Neural progenitor cell (in vitro differentiated cells): ENCODE measurements around the gene ANGEL2. TPM values are rescaled to one million over a fixed set of nuclear protein-coding genes. Genes with fewer than 3 reads are reported as not detected.
A peak's percentile ranks its signal among the peaks of the same experiment; 100 is the strongest.

ENCODE experiments used
- DNase-seq: peaks from one replicate; pipeline ENCODE4 v3.0.0-alpha.2; 2016; ENCODE audit warnings: low spot score
- H2AFZ ChIP-seq: fragments of 200-600 bp; sonication (generic); replicated peaks from 2 replicates; pipeline ENCODE4 v1.6.1; 2016; ENCODE audit warnings: antibody characterized with exemption
- H3F3A ChIP-seq: fragments of 200-600 bp; sonication (generic); 2 replicates; pipeline ENCODE4 v1.6.1; 2016; ENCODE audit warnings: antibody characterized with exemption, low read depth
- H3K27ac ChIP-seq: fragments of 200-600 bp; sonication (generic); 2 replicates; pipeline ENCODE4 v1.5.1; 2016; ENCODE audit warnings: mild to moderate bottlenecking
- H3K27me3 ChIP-seq: fragments of 200-600 bp; sonication (generic); 2 replicates; pipeline ENCODE4 v1.6.1; 2016; ENCODE audit warnings: mild to moderate bottlenecking, moderate library complexity
- H3K36me3 ChIP-seq: fragments of 200-600 bp; sonication (generic); 2 replicates; pipeline ENCODE4 v1.5.1; 2016
- H3K4me1 ChIP-seq: fragments of 200-600 bp; sonication (generic); 2 replicates; pipeline ENCODE4 v1.6.1; 2016; ENCODE audit warnings: mixed run types
- H3K4me2 ChIP-seq: fragments of 200-600 bp; sonication (generic); 2 replicates; pipeline ENCODE4 v1.6.1; 2016
- H3K4me3 ChIP-seq: fragments of 200-600 bp; sonication (generic); 2 replicates; pipeline ENCODE4 v1.5.1; 2016
- H3K79me2 ChIP-seq: fragments of 200-600 bp; sonication (generic); 2 replicates; pipeline ENCODE4 v1.6.1; 2016; ENCODE audit warnings: low read depth
- H3K9ac ChIP-seq: fragments of 200-600 bp; sonication (generic); 2 replicates; pipeline ENCODE4 v1.6.1; 2016
- H3K9me3 ChIP-seq: fragments of 200-600 bp; sonication (generic); 2 replicates; pipeline ENCODE4 v1.5.1; 2016; ENCODE audit warnings: low read depth
- H4K20me1 ChIP-seq: fragments of 200-600 bp; sonication (generic); 2 replicates; pipeline ENCODE4 v1.6.1; 2016; ENCODE audit warnings: low read depth
- H3K27ac Mint-ChIP-seq: 3 replicates; pipeline ENCODE4 v1.8.0; 2021; ENCODE audit warnings: mixed read lengths
- H3K27me3 Mint-ChIP-seq: 2 replicates; pipeline ENCODE4 v1.8.0; 2022; ENCODE audit warnings: low read depth, mild to moderate bottlenecking, inconsistent platforms, moderate library complexity, mixed read lengths; ENCODE audit not compliant: insufficient read depth
- H3K36me3 Mint-ChIP-seq: 3 replicates; pipeline ENCODE4 v1.8.0; 2021; ENCODE audit warnings: mixed read lengths
- H3K4me1 Mint-ChIP-seq: 3 replicates; pipeline ENCODE4 v1.8.0; 2021; ENCODE audit warnings: mixed read lengths
- H3K4me3 Mint-ChIP-seq: 3 replicates; pipeline ENCODE4 v1.8.0; 2021; ENCODE audit warnings: mild to moderate bottlenecking, moderate library complexity, mixed read lengths
- H3K9me3 Mint-ChIP-seq: 3 replicates; pipeline ENCODE4 v1.8.0; 2020; ENCODE audit warnings: mixed read lengths
- EZH2 ChIP-seq: fragments of 200-600 bp; sonication (generic); IDR thresholded peaks from 2 replicates; pipeline ENCODE4 v1.6.1; 2017; ENCODE audit warnings: antibody characterized with exemption, mild to moderate bottlenecking, moderate library complexity
- EZH2phosphoT487 ChIP-seq: fragments of 200-600 bp; sonication (generic); IDR thresholded peaks from 2 replicates; pipeline ENCODE4 v1.6.1; 2017; ENCODE audit warnings: antibody characterized with exemption
- total RNA-seq: library from RNA; depleted of rRNA; stranded (reverse); fragments of >200 nt; gene quantifications from 2 replicates; pipeline ENCODE4 v1.2.3, GENCODE V29; 2015; ENCODE audit warnings: low replicate concordance
- TF ChIP-seq, protein P1 (sequence below): fragments of 200-600 bp; sonication (generic); IDR thresholded peaks from 2 replicates; pipeline ENCODE4 v1.5.1; 2017; ENCODE audit warnings: antibody characterized with exemption, mild to moderate bottlenecking

Gene ANGEL2
- total RNA-seq, 1 donor from 2014 or later, result 101 TPM

DNA sequence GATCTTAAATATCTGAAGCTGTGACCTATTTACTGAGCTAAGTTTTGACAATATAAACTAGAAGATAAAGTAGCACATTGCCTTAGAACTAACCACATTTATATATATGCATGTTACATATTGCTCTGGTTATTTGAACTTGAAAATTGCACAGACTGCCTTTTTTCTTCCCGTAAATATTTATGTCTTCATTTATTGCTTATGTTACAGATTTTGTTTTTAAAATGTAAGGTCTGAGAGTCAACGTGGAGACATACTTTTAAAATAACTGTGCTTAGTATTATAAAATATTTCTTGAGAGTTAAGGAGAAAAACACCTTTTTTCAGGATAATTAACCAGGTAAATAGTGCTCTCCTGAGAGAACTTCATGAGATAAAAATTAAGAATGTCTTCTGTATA, 38.5 kb upstream of the ANGEL2 start:
- Histone ChIP-seq H3K79me2 (peaks cover 49% of the 10 kb centered on the region), H3K36me3 (no peaks in the 10 kb centered on the region), H3K4me1 (peaks cover 4% of the 10 kb centered on the region), H2AFZ (no peak overlapping the region), H3K9me3 (peaks cover 5% of the 10 kb centered on the region), H3F3A (no peaks in the 10 kb centered on the region), H4K20me1 (no peaks in the 10 kb centered on the region), H3K27ac (no peak overlapping the region), H3K4me3 (no peak overlapping the region), H3K27me3 (no peaks in the 10 kb centered on the region), H3K9ac (no peak overlapping the region), H3K4me2 (no peak overlapping the region)
- Mint-ChIP-seq H3K9me3 (peaks cover 13% of the 10 kb centered on the region), H3K4me3 (no peak overlapping the region), H3K27me3 (no peaks in the 10 kb centered on the region), H3K36me3 (peaks cover 7% of the 10 kb centered on the region), H3K27ac (no peak overlapping the region), H3K4me1 (peaks cover 19% of the 10 kb centered on the region)
- TF ChIP-seq, protein P1, sequence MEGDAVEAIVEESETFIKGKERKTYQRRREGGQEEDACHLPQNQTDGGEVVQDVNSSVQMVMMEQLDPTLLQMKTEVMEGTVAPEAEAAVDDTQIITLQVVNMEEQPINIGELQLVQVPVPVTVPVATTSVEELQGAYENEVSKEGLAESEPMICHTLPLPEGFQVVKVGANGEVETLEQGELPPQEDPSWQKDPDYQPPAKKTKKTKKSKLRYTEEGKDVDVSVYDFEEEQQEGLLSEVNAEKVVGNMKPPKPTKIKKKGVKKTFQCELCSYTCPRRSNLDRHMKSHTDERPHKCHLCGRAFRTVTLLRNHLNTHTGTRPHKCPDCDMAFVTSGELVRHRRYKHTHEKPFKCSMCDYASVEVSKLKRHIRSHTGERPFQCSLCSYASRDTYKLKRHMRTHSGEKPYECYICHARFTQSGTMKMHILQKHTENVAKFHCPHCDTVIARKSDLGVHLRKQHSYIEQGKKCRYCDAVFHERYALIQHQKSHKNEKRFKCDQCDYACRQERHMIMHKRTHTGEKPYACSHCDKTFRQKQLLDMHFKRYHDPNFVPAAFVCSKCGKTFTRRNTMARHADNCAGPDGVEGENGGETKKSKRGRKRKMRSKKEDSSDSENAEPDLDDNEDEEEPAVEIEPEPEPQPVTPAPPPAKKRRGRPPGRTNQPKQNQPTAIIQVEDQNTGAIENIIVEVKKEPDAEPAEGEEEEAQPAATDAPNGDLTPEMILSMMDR, result no peak
- DNase-seq, result no peak

- no peaks in the 10 kb centered on the region for H3K27me3 Mint-ChIP-seq
- H3K9ac ChIP-seq, result no peak overlapping the region
- H3K27ac Mint-ChIP-seq, result no peak overlapping the region
- no peak overlapping the region for H2AFZ ChIP-seq
- no peak overlapping the region for H3K4me2 ChIP-seq
- H3K36me3 Mint-ChIP-seq, result peaks cover 6% of the 10 kb centered on the region
- TF ChIP-seq EZH2, result no peak
- no peak for TF ChIP-seq EZH2phosphoT487
- TF ChIP-seq, protein P1, result no peak
- H3K4me3 Mint-ChIP-seq, result no peak overlapping the region
- no peaks in the 10 kb centered on the region for H4K20me1 ChIP-seq
- no peak overlapping the region for H3K4me3 ChIP-seq
- no peak overlapping the region for H3K27ac ChIP-seq
- H3K27me3 ChIP-seq, result peaks cover 6% of the 10 kb centered on the region
- H3K79me2 ChIP-seq, result peaks cover 42% of the 10 kb centered on the region
- H3K36me3 ChIP-seq, result no peaks in the 10 kb centered on the region
- no peaks in the 10 kb centered on the region for H3K9me3 ChIP-seq
- H3K9me3 Mint-ChIP-seq, result peaks cover 16% of the 10 kb centered on the region
- DNase-seq, result no peak
- no peaks in the 10 kb centered on the region for H3F3A ChIP-seq
- peaks cover 19% of the 10 kb centered on the region for H3K4me1 Mint-ChIP-seq
- H3K4me1 ChIP-seq, result peaks cover 4% of the 10 kb centered on the region
Measured at GRCh38 chr1:213053455-213053854, 37.8 kb upstream of the ANGEL2 start.

- Histone ChIP-seq H3K4me3 (peak overlapping the region; percentile 87), H3K27me3 (peaks cover 16% of the 10 kb centered on the region), H2AFZ (peak overlapping the region; percentile 94), H3F3A (no peaks in the 10 kb centered on the region), H3K27ac (no peak overlapping the region), H3K9me3 (no peaks in the 10 kb centered on the region), H3K36me3 (no peaks in the 10 kb centered on the region), H3K4me2 (peak overlapping the region; percentile 95), H4K20me1 (no peaks in the 10 kb centered on the region), H3K9ac (no peak overlapping the region), H3K4me1 (peaks cover 4% of the 10 kb centered on the region), H3K79me2 (peaks cover 37% of the 10 kb centered on the region)
- TF ChIP-seq, protein P1, result no peak
- no peak for TF ChIP-seq EZH2phosphoT487
- no peak for TF ChIP-seq EZH2
- Mint-ChIP-seq H3K9me3 (peaks cover 14% of the 10 kb centered on the region), H3K27ac (no peak overlapping the region), H3K27me3 (no peaks in the 10 kb centered on the region), H3K36me3 (peaks cover 6% of the 10 kb centered on the region), H3K4me3 (peak overlapping the region; percentile 99), H3K4me1 (peaks cover 19% of the 10 kb centered on the region)
- no peak for DNase-seq
Measured at GRCh38 chr1:213051881-213052202, 36.2 kb upstream of the ANGEL2 start.
